ENCODE results near the gene TANK. TPM values are rescaled to one million over a fixed set of nuclear protein-coding genes. Genes with fewer than 3 reads are reported as not detected.

TANK gene
- total and polyA plus RNA-seq, 2 of the 13 experiments (the other 11 are each of a cell fraction or from before 2014, with no cell fraction given): 66.9 to 96.1 TPM

GRCh38 chr2:161112908-161113307, 47.3 kb upstream of the TANK start:
- no peaks in the 10 kb centered on the region for H3K27me3 ChIP-seq (ENCODE audit: control insufficient read depth in 1 of 2, insufficient read depth in 2 of 2, low read length in 2 of 2)
- TF ChIP-seq ZNF629 (CRISPR knock-in tag; conservative IDR thresholded peaks at IDR 0.05) (no peak), ATF4 (CRISPR knock-in tag; IDR thresholded peaks at IDR 0.05) (no peak), SP4 (CRISPR knock-in tag; IDR thresholded peaks at IDR 0.05) (no peak), ZSCAN9 (CRISPR knock-in tag; IDR thresholded peaks at IDR 0.05; ENCODE audit: borderline replicate concordance) (no peak), SNAI1 (CRISPR knock-in tag; IDR thresholded peaks at IDR 0.05; ENCODE audit: borderline replicate concordance) (no peak), ZNF83 (CRISPR knock-in tag; IDR thresholded peaks at IDR 0.05; ENCODE audit: borderline replicate concordance) (no peak), ZSCAN20 (CRISPR knock-in tag; IDR thresholded peaks at IDR 0.05; ENCODE audit: borderline replicate concordance) (no peak), CEBPB (IDR thresholded peaks at IDR 0.05; ENCODE audit: borderline replicate concordance, low read depth, low read length) (no peak), ZNF337 (CRISPR knock-in tag; IDR thresholded peaks at IDR 0.05; ENCODE audit: borderline replicate concordance, low read depth) (no peak), ZBTB42 (CRISPR knock-in tag; IDR thresholded peaks at IDR 0.05) (no peak), BCLAF1 (IDR thresholded peaks at IDR 0.05) (no peak), ZNF768 (CRISPR knock-in tag; IDR thresholded peaks at IDR 0.05) (no peak), ZNF264 (CRISPR knock-in tag; IDR thresholded peaks at IDR 0.05) (no peak), THYN1 (CRISPR knock-in tag; IDR thresholded peaks at IDR 0.05; ENCODE audit: borderline replicate concordance, low read depth) (no peak)
- intact Hi-C loops (cut with micrococcal nuclease; ENCODE audit: unreplicated experiment): no loop called here
- ATAC-seq (no peak), FAIRE-seq (no peak), DNase-seq (ENCODE audit: low spot score) (no peak)
- no peak overlapping the region for H3K4me2 ChIP-seq (ENCODE audit: low read depth, low read length)
- H4K20me1 ChIP-seq (ENCODE audit: insufficient read depth, low read length): no peaks in the 10 kb centered on the region
- CTCF ChIA-PET (ENCODE audit: low intra/inter-chr PET ratio, low total read pairs): no interaction called here
- no peaks in the 10 kb centered on the region for H3K79me2 ChIP-seq (ENCODE audit: insufficient read depth, low read length)
- POLR2A ChIA-PET: no interaction called here
- H3K4me1 ChIP-seq (ENCODE audit: insufficient read depth, low read length): peaks cover 30% of the 10 kb centered on the region
- in situ Hi-C loops (cut with HindIII; ENCODE audit: extremely low pct_ligation_motif_present, low pct_unique_long_range_greater_than_20kb): no loop called here
- no peak overlapping the region for H3K4me3 ChIP-seq (replicated peaks in 1 of 3; ENCODE audit: insufficient read depth in 1 of 3, low read depth in 2 of 3, low read length in 3 of 3)
- WGBS (ENCODE audit: low lambda C conversion rate): 100% methylated on average over 1 of the region's 1 CpG
- no peak overlapping the region for H3K9ac ChIP-seq (ENCODE audit: insufficient read depth, low read depth, low read length)
- no peak overlapping the region for H2AFZ ChIP-seq (ENCODE audit: low read length)
- H3K36me3 ChIP-seq (replicated peaks in 1 of 2; ENCODE audit: control insufficient read depth in 1 of 2, insufficient read depth in 2 of 2, low read length in 2 of 2): no peaks in the 10 kb centered on the region
- BruUV-seq (replicated peaks): no TSS peak
- H3K27ac ChIP-seq (ENCODE audit: extremely low read length, insufficient read depth, low read length): no peak overlapping the region
- H3K9me3 ChIP-seq (ENCODE audit: low read length): no peaks in the 10 kb centered on the region

Data from HepG2 (cell line).